Measurements from ENCODE around the gene ANKRD1.

ANKRD1 gene

GRCh38 chr10:90862908-90863514, 57.9 kb downstream of the ANKRD1 start:
- Mint-ChIP-seq H3K27ac (no peak overlapping the region), H3K9me3 (no peaks in the 10 kb centered on the region), H3K4me1 (peaks cover 6% of the 10 kb centered on the region), H3K4me3 (no peak overlapping the region), H3K36me3 (no peaks in the 10 kb centered on the region), H3K27me3 (peaks cover 27% of the 10 kb centered on the region)
- ATAC-seq = no peak
